GM23338 (cell line): Measurements from ENCODE around the gene CNTNAP2. TPM values are rescaled to one million over a fixed set of nuclear protein-coding genes. Genes with fewer than 3 reads are reported as not detected.
A peak's percentile ranks its signal among the peaks of the same experiment; 100 is the strongest.

Experiments used
- ATAC-seq: fragments of 200-7000 bp; cut with Tn5 transposase; 3 replicates; pipeline ENCODE4 v1.9.1; 2020
- DNase-seq: peaks from one replicate; pipeline ENCODE4 v3.0.0-alpha.2; 2015; ENCODE audit warnings: low spot score
- H2AFZ ChIP-seq: fragments of 200-600 bp; sonication (generic); 2 replicates; pipeline ENCODE4 v1.8.0; 2016; ENCODE audit warnings: antibody characterized with exemption, mild to moderate bottlenecking, moderate library complexity
- H3F3A ChIP-seq: fragments of 200-600 bp; sonication (generic); replicated peaks from 2 replicates; pipeline ENCODE4 v1.8.0; 2017; ENCODE audit warnings: antibody characterized with exemption, mixed run types, low read depth
- H3K27ac ChIP-seq: fragments of 200-600 bp; sonication (generic); 2 replicates; pipeline ENCODE4 v1.6.1; 2016; ENCODE audit warnings: low read depth
- H3K27me3 ChIP-seq: fragments of 200-600 bp; sonication (generic); 2 replicates; pipeline ENCODE4 v1.8.0; 2016; ENCODE audit warnings: mild to moderate bottlenecking, mixed run types, moderate library complexity; ENCODE audit not compliant: insufficient read depth
- H3K36me3 ChIP-seq: fragments of 200-600 bp; sonication (generic); 2 replicates; pipeline ENCODE4 v1.8.0; 2016; ENCODE audit warnings: mild to moderate bottlenecking; ENCODE audit not compliant: insufficient read depth
- H3K4me1 ChIP-seq: fragments of 200-600 bp; sonication (generic); 2 replicates; pipeline ENCODE4 v1.8.0; 2016; ENCODE audit warnings: mild to moderate bottlenecking, moderate library complexity; ENCODE audit not compliant: insufficient read depth
- H3K4me2 ChIP-seq: fragments of 200-600 bp; sonication (generic); 2 replicates; pipeline ENCODE4 v1.7.1; 2017; ENCODE audit warnings: mixed run types
- H3K4me3 ChIP-seq: fragments of 200-600 bp; sonication (generic); 2 replicates; pipeline ENCODE4 v1.6.1; 2016; ENCODE audit warnings: mixed run types
- H3K79me2 ChIP-seq: fragments of 200-600 bp; sonication (generic); replicated peaks from 2 replicates; pipeline ENCODE4 v1.8.0; 2017; ENCODE audit warnings: mild to moderate bottlenecking; ENCODE audit not compliant: insufficient read depth
- H3K9me2 ChIP-seq: fragments of 200-600 bp; sonication (generic); 2 replicates; pipeline ENCODE4 v1.8.0; 2017; ENCODE audit not compliant: insufficient read depth
- H4K20me1 ChIP-seq: fragments of 200-600 bp; sonication (generic); replicated peaks from 2 replicates; pipeline ENCODE4 v1.8.0; 2017; ENCODE audit warnings: mild to moderate bottlenecking; ENCODE audit not compliant: insufficient read depth
- H3K27ac Mint-ChIP-seq: 2 replicates; pipeline ENCODE4 v1.8.0; 2020; ENCODE audit warnings: inconsistent platforms, mild to moderate bottlenecking, moderate library complexity, mixed read lengths
- H3K27me3 Mint-ChIP-seq: 3 replicates; pipeline ENCODE4 v1.8.0; 2022; ENCODE audit warnings: low read depth, mild to moderate bottlenecking, moderate library complexity, mixed read lengths, inconsistent platforms; ENCODE audit not compliant: insufficient read depth, poor library complexity
- H3K36me3 Mint-ChIP-seq: 3 replicates; pipeline ENCODE4 v1.8.0; 2021; ENCODE audit warnings: low read depth, mild to moderate bottlenecking, inconsistent platforms, moderate library complexity, mixed read lengths
- H3K4me1 Mint-ChIP-seq: 3 replicates; pipeline ENCODE4 v1.8.0; 2020; ENCODE audit warnings: mild to moderate bottlenecking, inconsistent platforms, mixed read lengths
- H3K4me3 Mint-ChIP-seq: 3 replicates; pipeline ENCODE4 v1.8.0; 2021; ENCODE audit warnings: moderate library complexity, mild to moderate bottlenecking, inconsistent platforms, mixed read lengths
- H3K9me3 Mint-ChIP-seq: 3 replicates; pipeline ENCODE4 v1.8.0; 2020; ENCODE audit warnings: moderate library complexity, mild to moderate bottlenecking, inconsistent platforms, mixed read lengths
- CREB1 ChIP-seq: fragments of 250-450 bp; sonication (Bioruptor Pico); IDR thresholded peaks from 2 replicates; pipeline ENCODE4 v1.5.0; 2020; ENCODE audit warnings: low read depth, mild to moderate bottlenecking, moderate library complexity
- CTCF ChIP-seq, 2 experiments: fragments of 200-600 bp in 1 of 2; sonication (generic) in 1 of 2; conservative IDR thresholded peaks; 2 replicates each; pipeline versions ENCODE4 v1.5.1 to v1.6.1; 2016 to 2017; ENCODE audit warnings: antibody characterized with exemption in 2 of 2, low read depth in 2 of 2, mild to moderate bottlenecking in 2 of 2, moderate library complexity in 1 of 2
- ETS1 ChIP-seq: IDR thresholded peaks from 2 replicates; pipeline ENCODE4 v1.6.1; 2016; ENCODE audit warnings: antibody characterized with exemption
- EZH2 ChIP-seq: fragments of 200-600 bp; sonication (generic); IDR thresholded peaks from one replicate; pipeline ENCODE4 v1.8.0; 2017; ENCODE audit warnings: antibody characterized with exemption, mild to moderate bottlenecking, low read depth; ENCODE audit not compliant: unreplicated experiment
- EZH2phosphoT487 ChIP-seq: fragments of 200-600 bp; sonication (generic); IDR thresholded peaks from one replicate; pipeline ENCODE4 v1.8.1; 2018; ENCODE audit warnings: antibody characterized with exemption; ENCODE audit not compliant: unreplicated experiment
- JUNB ChIP-seq: IDR thresholded peaks from one replicate; pipeline ENCODE4 v1.6.1; 2016; ENCODE audit warnings: antibody characterized with exemption; ENCODE audit not compliant: unreplicated experiment
- NANOG ChIP-seq: IDR thresholded peaks from 2 replicates; pipeline ENCODE4 v1.6.1; 2016; ENCODE audit warnings: antibody characterized with exemption, borderline replicate concordance
- POLR2AphosphoS5 ChIP-seq: IDR thresholded peaks from 2 replicates; pipeline ENCODE4 v1.6.1; 2016; ENCODE audit warnings: antibody characterized with exemption, low read depth
- REST ChIP-seq: IDR thresholded peaks from one replicate; pipeline ENCODE4 v1.6.1; 2018; ENCODE audit warnings: antibody characterized with exemption; ENCODE audit not compliant: unreplicated experiment
- STAT1 ChIP-seq: IDR thresholded peaks from one replicate; pipeline ENCODE4 v1.6.1; 2016; ENCODE audit warnings: antibody characterized with exemption; ENCODE audit not compliant: unreplicated experiment
- ZNF114 ChIP-seq: fragments of 250-450 bp; sonication (Bioruptor Pico); IDR thresholded peaks from 2 replicates; pipeline ENCODE4 v1.5.0; 2020; ENCODE audit warnings: mild to moderate bottlenecking, moderate library complexity
- ZNF331 ChIP-seq: fragments of 250-450 bp; sonication (Bioruptor Pico); IDR thresholded peaks from 2 replicates; pipeline ENCODE4 v1.5.0; 2020; ENCODE audit warnings: low read depth, mild to moderate bottlenecking, moderate library complexity
- ZNF462 ChIP-seq: fragments of 250-450 bp; sonication (Bioruptor Pico); IDR thresholded peaks from 2 replicates; pipeline ENCODE4 v1.5.0; 2020; ENCODE audit warnings: mild to moderate bottlenecking, moderate library complexity
- polyA plus RNA-seq: library from polyadenylated mRNA; unstranded; fragments of >200 nt; fragmentation: Nextera tagmentation; extraction: Ambion mirVana; gene quantifications from 2 replicates; pipeline ENCODE4 v1.2.1, GENCODE V29; 2016
- total RNA-seq: library from RNA; depleted of rRNA; stranded (reverse); fragments of >200 nt; shearing (Covaris generic); gene quantifications from 2 replicates; pipeline ENCODE4 v1.2.3, GENCODE V29; 2014

CNTNAP2 gene
- total and polyA plus RNA-seq, 2 experiments from 2014 or later = 38.2 to 61.3 TPM

GRCh38 chr7:146503844-146504243 is 387.2 kb downstream of the CNTNAP2 start:
- H3K4me3 ChIP-seq = no peak overlapping the region
- TF ChIP-seq ZNF331 (no peak), JUNB (no peak), NANOG (no peak), CREB1 (CRISPR knock-in tag) (no peak), EZH2phosphoT487 (no peak), ETS1 (no peak), ZNF462 (CRISPR knock-in tag) (no peak), CTCF (conservative IDR thresholded peaks at IDR 0.05; ENCODE audit: low read depth in 2 of 2) (no peak), POLR2AphosphoS5 (no peak), STAT1 (no peak), EZH2 (no peak), ZNF114 (CRISPR knock-in tag) (no peak), REST (no peak)
- no peaks in the 10 kb centered on the region for H3K4me1 Mint-ChIP-seq
- DNase-seq = peak; percentile 31
- peaks cover 5% of the 10 kb centered on the region; the same call in 1 of the 2 replicates for H3K36me3 ChIP-seq
- H3K27ac Mint-ChIP-seq = no peak overlapping the region
- H3K4me1 ChIP-seq = no peaks in the 10 kb centered on the region
- peaks cover 78% of the 10 kb centered on the region for H3K9me3 Mint-ChIP-seq
- H3K4me2 ChIP-seq = no peak overlapping the region
- H3K36me3 Mint-ChIP-seq = peaks cover 20% of the 10 kb centered on the region; the same call in 2 of the 3 replicates
- no peaks in the 10 kb centered on the region for H3K79me2 ChIP-seq
- H3K4me3 Mint-ChIP-seq = no peak overlapping the region
- H3F3A ChIP-seq = no peaks in the 10 kb centered on the region
- H3K27ac ChIP-seq = no peak overlapping the region
- no peak overlapping the region for H2AFZ ChIP-seq
- no peaks in the 10 kb centered on the region for H3K27me3 ChIP-seq
- no peak for ATAC-seq
- H3K27me3 Mint-ChIP-seq = peaks cover 2% of the 10 kb centered on the region
- H3K9me2 ChIP-seq = no peaks in the 10 kb centered on the region
- no peaks in the 10 kb centered on the region for H4K20me1 ChIP-seq
